B cell (primary cell): Measurements from ENCODE around the gene JAK1. TPM values are rescaled to one million over a fixed set of nuclear protein-coding genes. Genes with fewer than 3 reads are reported as not detected.

Source experiments
- ATAC-seq: fragments of 200-7000 bp; cut with Tn5 transposase; one replicate; pipeline ENCODE4 v1.10.0; 2021; ENCODE audit warnings: low read depth, mild to moderate bottlenecking, moderate number of reproducible peaks, moderate library complexity
- CTCF ChIA-PET: fragments of 350-600 bp; sonication (Branson Sonifier 250); formaldehyde crosslinking; loops from one replicate; lab custom pipeline; 2021; ENCODE audit warnings: antibody characterized with exemption, inconsistent platforms; lab: Charles Lee
- POLR2A ChIA-PET: fragments of 350-600 bp; sonication (Branson Sonifier 250); formaldehyde crosslinking; loops from one replicate; lab custom pipeline; 2021; ENCODE audit warnings: antibody characterized with exemption; lab: Charles Lee
- DNase-seq: peaks from one replicate; pipeline ENCODE4 v3.0.0; 2013
- H2AFZ ChIP-seq: 2 replicates; pipeline ENCODE4 v1.6.1; 2012; ENCODE audit warnings: mild to moderate bottlenecking, low read depth, low read length; ENCODE audit not compliant: insufficient read depth, poor library complexity, severe bottlenecking
- H3K27ac ChIP-seq, 2 donors: 1 replicate in 1 of 2; 2 replicates in 1 of 2; pipeline ENCODE4 v1.5.1; 2012 to 2013; ENCODE audit warnings: low read length in 2 of 2, mild to moderate bottlenecking in 2 of 2, moderate library complexity in 1 of 2
- H3K27me3 ChIP-seq, 4 experiments: fragments of 200-600 bp in 1 of 4; sonication (generic) in 1 of 4; replicated peaks in 1 of 4; 1 replicate in 2 of 4; 2 replicates in 2 of 4; pipeline versions ENCODE4 v1.6.1 to v1.7.0; 2013 to 2016; ENCODE audit warnings: low read length in 3 of 4, mild to moderate bottlenecking in 2 of 4, mixed read lengths in 1 of 4, moderate library complexity in 1 of 4; ENCODE audit not compliant: insufficient read depth in 4 of 4, control insufficient read depth in 3 of 4; ENCODE audit errors: control extremely low read depth in 1 of 4
- H3K36me3 ChIP-seq, 2 experiments: replicated peaks in 1 of 2; 1 replicate in 1 of 2; 2 replicates in 1 of 2; pipeline versions ENCODE4 v1.6.1 to v1.7.1; 2013; ENCODE audit warnings: low read length in 1 of 2; ENCODE audit not compliant: insufficient read depth in 2 of 2, control insufficient read depth in 1 of 2; ENCODE audit errors: control extremely low read depth in 1 of 2, extremely low read depth in 1 of 2
- H3K4me1 ChIP-seq, 2 donors: fragments of 200-600 bp in 1 of 2; sonication (generic) in 1 of 2; 1 replicate in 1 of 2; 2 replicates in 1 of 2; pipeline versions ENCODE4 v1.5.1 to v1.6.1; 2013 to 2017; ENCODE audit warnings: low read length in 2 of 2; ENCODE audit not compliant: control insufficient read depth in 2 of 2, insufficient read depth in 2 of 2
- H3K4me2 ChIP-seq: replicated peaks from 2 replicates; pipeline ENCODE3; 2012; ENCODE audit warnings: mild to moderate bottlenecking, low read depth, low read length; ENCODE audit not compliant: poor library complexity, severe bottlenecking
- H3K4me3 ChIP-seq, 5 experiments: fragments of 200-600 bp in 1 of 5; sonication (generic) in 1 of 5; 1 replicate in 3 of 5; 2 replicates in 2 of 5; pipeline versions ENCODE4 v1.5.1 to v1.7.0; 2011 to 2016; ENCODE audit warnings: low read length in 4 of 5, mild to moderate bottlenecking in 4 of 5, low read depth in 2 of 5, control low read depth in 1 of 5, moderate library complexity in 1 of 5; ENCODE audit not compliant: insufficient read depth in 1 of 5; ENCODE audit errors: control extremely low read depth in 1 of 5, extremely low read depth in 1 of 5
- H3K79me2 ChIP-seq: fragments of 200-600 bp; sonication (generic); one replicate; pipeline ENCODE4 v1.6.0; 2016; ENCODE audit warnings: low read length; ENCODE audit not compliant: control insufficient read depth, insufficient read depth
- H3K9ac ChIP-seq: fragments of 200-600 bp; sonication (generic); 2 replicates; pipeline ENCODE4 v1.6.1; 2017; ENCODE audit warnings: mild to moderate bottlenecking, low read length, moderate library complexity
- H3K9me3 ChIP-seq, 3 donors: one replicate each; pipeline versions ENCODE4 v1.6.1 to v1.7.1; 2013; ENCODE audit warnings: low read length in 2 of 3; ENCODE audit not compliant: control insufficient read depth in 2 of 3, insufficient read depth in 1 of 3; ENCODE audit errors: control extremely low read depth in 1 of 3
- H4K20me1 ChIP-seq: 2 replicates; pipeline ENCODE4 v1.6.0; 2012; ENCODE audit warnings: mild to moderate bottlenecking, low read length; ENCODE audit not compliant: insufficient read depth, control insufficient read depth, poor library complexity, severe bottlenecking
- H3K27ac Mint-ChIP-seq: one replicate; pipeline ENCODE4 v1.8.0; 2021; ENCODE audit warnings: mixed read lengths
- H3K27me3 Mint-ChIP-seq: one replicate; pipeline ENCODE4 v1.8.0; 2021; ENCODE audit warnings: mixed read lengths
- H3K4me1 Mint-ChIP-seq: one replicate; pipeline ENCODE4 v1.8.0; 2021; ENCODE audit warnings: mixed read lengths
- H3K4me3 Mint-ChIP-seq: one replicate; pipeline ENCODE4 v1.8.0; 2021; ENCODE audit warnings: mixed read lengths
- H3K9me3 Mint-ChIP-seq: one replicate; pipeline ENCODE4 v1.8.0; 2022; ENCODE audit warnings: mixed read lengths; ENCODE audit not compliant: insufficient read depth
- CTCF ChIP-seq: fragments of 200-600 bp; IDR thresholded peaks from one replicate; pipeline ENCODE4 v1.8.0; 2022; ENCODE audit warnings: antibody characterized with exemption, mild to moderate bottlenecking
- EZH2 ChIP-seq: IDR thresholded peaks from 2 replicates; pipeline ENCODE4 v1.6.1; 2012; ENCODE audit warnings: borderline replicate concordance, low read depth, mild to moderate bottlenecking, moderate library complexity, low read length; ENCODE audit not compliant: insufficient read depth, poor library complexity, severe bottlenecking
- WGBS: methylation state at CpG from one replicate; pipeline ENCODE4 v1.1.5; 2013; ENCODE audit warnings: missing lambda C conversion rate; ENCODE audit not compliant: insufficient coverage; 5-methylcytosine and 5-hydroxymethylcytosine counted together
- intact Hi-C: fragments of 100-400 bp; cut with micrococcal nuclease; formaldehyde crosslinking; loops from one replicate; pipeline ENCODE4 v1.10.0; 2022
- polyA plus RNA-seq: library from polyadenylated mRNA; depleted of rRNA; stranded (reverse); fragments of >200 nt; gene quantifications from 2 replicates; pipeline ENCODE4 v1.2.3, GENCODE V29; 2012
- total RNA-seq, 2 donors: library from RNA; stranded (reverse); fragments of 120-200 nt in 1 of 2; gene quantifications; 1 replicate in 1 of 2; 2 replicates in 1 of 2; pipeline versions ENCODE4 v1.2.3 to v1.2.4, GENCODE V29; 2013 to 2022

Gene JAK1
- total and polyA plus RNA-seq, 2 donors (not counting 1 experiment from before 2014, with no cell fraction given) = 99.0 to 244 TPM

- intact Hi-C loops = no loop called here
- no peak overlapping the region for H3K9ac ChIP-seq
- POLR2A ChIA-PET = no interaction called here
- CTCF ChIA-PET = no interaction called here
- H3K36me3 ChIP-seq = no peaks in the 10 kb centered on the region
- no peak overlapping the region for H3K4me3 ChIP-seq
- DNase-seq (no peak), ATAC-seq (no peak)
- H2AFZ ChIP-seq = no peak overlapping the region
- Mint-ChIP-seq H3K4me1 (no peaks in the 10 kb centered on the region), H3K27me3 (no peaks in the 10 kb centered on the region), H3K27ac (no peak overlapping the region), H3K9me3 (no peaks in the 10 kb centered on the region), H3K4me3 (no peak overlapping the region)
- no peak overlapping the region for H3K4me2 ChIP-seq
- peaks cover 0 to 4% (median 0%) of the 10 kb centered on the region in 4 experiments for H3K27me3 ChIP-seq
- H3K79me2 ChIP-seq = no peaks in the 10 kb centered on the region
- no peaks in the 10 kb centered on the region for H4K20me1 ChIP-seq
- no peaks in the 10 kb centered on the region for H3K4me1 ChIP-seq
- H3K27ac ChIP-seq = no peak overlapping the region
- no CpG with 5 or more reads among the region's 5 CpGs for WGBS
- no peak for TF ChIP-seq EZH2
- TF ChIP-seq CTCF = no peak
- no peaks in the 10 kb centered on the region for H3K9me3 ChIP-seq
These were observed 29.0 kb upstream of the JAK1 start for GRCh38 chr1:64995316-64995715.

- peak overlapping the region; percentile 72 for H3K27ac Mint-ChIP-seq
- no peak overlapping the region for H3K4me3 Mint-ChIP-seq
- intact Hi-C loops = no loop called here
- DNase-seq (no peak), ATAC-seq (peak; percentile 70)
- H3K4me2 ChIP-seq = no peak overlapping the region
- no peaks in the 10 kb centered on the region for H3K36me3 ChIP-seq
- CTCF ChIA-PET = no interaction called here
- H3K27me3 ChIP-seq = no peaks in the 10 kb centered on the region
- H3K4me3 ChIP-seq = no peak overlapping the region
- TF ChIP-seq CTCF (no peak), EZH2 (no peak)
- no peaks in the 10 kb centered on the region for H4K20me1 ChIP-seq
- 97% methylated on average over 2 of the region's 3 CpGs for WGBS
- H3K79me2 ChIP-seq = no peaks in the 10 kb centered on the region
- POLR2A ChIA-PET = no interaction called here
- no peak overlapping the region for H3K9ac ChIP-seq
- peaks cover 7 to 14% of the 10 kb centered on the region in 2 donors for H3K4me1 ChIP-seq
- peaks cover 18% of the 10 kb centered on the region for H3K4me1 Mint-ChIP-seq
- no peaks in the 10 kb centered on the region for H3K9me3 Mint-ChIP-seq
- no peaks in the 10 kb centered on the region for H3K27me3 Mint-ChIP-seq
- H3K9me3 ChIP-seq = no peaks in the 10 kb centered on the region
- no peak overlapping the region for H2AFZ ChIP-seq
- H3K27ac ChIP-seq = no peak overlapping the region
These were observed 20.8 kb upstream of the JAK1 start for GRCh38 chr1:64986903-64987871.
